HG03045 (cell line): Measurements from ENCODE around the gene ACOX1.

Experiments used
- ATAC-seq: cut with Tn5 transposase; IDR thresholded peaks from one replicate; pipeline ENCODE4 v1.9.1; 2021; ENCODE audit warnings: mild to moderate bottlenecking, moderate library complexity; ENCODE audit not compliant: unreplicated experiment

The ACOX1 gene

GRCh38 chr17:75978938-75979704, at the start of gene ACOX1, which contains the start of gene TEN1:
Gene ACOX1, minus strand, starts transcription at chr17:75979166. Its CDS starts 93 bp downstream, at chr17:75979073.
Gene TEN1, plus strand, starts transcription at chr17:75979240. Its CDS starts 6,953 bp downstream, at chr17:75986193.
- peak; percentile 87 for ATAC-seq

- no peak for ATAC-seq
Measured at GRCh38 chr17:76027159-76027839, 48.3 kb upstream of the ACOX1 start, which contains the start of gene EVPL. Gene EVPL, minus strand, starts transcription at chr17:76027306. Its CDS starts 108 bp downstream, at chr17:76027198.

- ATAC-seq = no peak
Measured at GRCh38 chr17:76026714-76027158, 47.8 kb upstream of the ACOX1 start.

- no peak for ATAC-seq
Measured at GRCh38 chr17:76025294-76025693, 46.3 kb upstream of the ACOX1 start.

GRCh38 chr17:76024353-76024752, 45.4 kb upstream of the ACOX1 start:
- no peak for ATAC-seq

GRCh38 chr17:76023900-76024237, 44.9 kb upstream of the ACOX1 start:
- ATAC-seq = no peak

- no peak for ATAC-seq
Measured at GRCh38 chr17:76022973-76023899, 44.3 kb upstream of the ACOX1 start.

GRCh38 chr17:76022285-76022684, 43.3 kb upstream of the ACOX1 start:
- ATAC-seq = no peak

GRCh38 chr17:76019833-76020467, 41.0 kb upstream of the ACOX1 start:
- ATAC-seq = no peak

- ATAC-seq = no peak
Measured at GRCh38 chr17:76018801-76019200, 39.8 kb upstream of the ACOX1 start.

- no peak for ATAC-seq
Measured at GRCh38 chr17:76018340-76018680, 39.3 kb upstream of the ACOX1 start.

- no peak for ATAC-seq
Measured at GRCh38 chr17:76017481-76018339, 38.7 kb upstream of the ACOX1 start.

- ATAC-seq = no peak
Measured at GRCh38 chr17:76014925-76015261, 35.9 kb upstream of the ACOX1 start.

GRCh38 chr17:76014100-76014924, 35.3 kb upstream of the ACOX1 start:
- ATAC-seq = no peak

GRCh38 chr17:76013377-76013932, 34.5 kb upstream of the ACOX1 start:
- no peak for ATAC-seq

GRCh38 chr17:76011951-76012350, 33.0 kb upstream of the ACOX1 start:
- ATAC-seq = no peak

GRCh38 chr17:76009969-76010661, 31.1 kb upstream of the ACOX1 start:
- ATAC-seq = no peak

GRCh38 chr17:76009447-76009846, 30.5 kb upstream of the ACOX1 start:
- no peak for ATAC-seq
